Stimulated activated CD4-positive, alpha-beta T cell treated with anti-CD3 and anti-CD28 coated beads, Interleukin-15, amount 100 ng/mL, for 48 hours (primary cell): ENCODE measurements around the gene DFFB.

ENCODE experiments used
- DNase-seq, 2 donors: peaks; one replicate each; pipeline ENCODE4 v3.0.0-alpha.2; 2020; ENCODE audit warnings: low read depth in 2 of 2

The DFFB gene

DNA sequence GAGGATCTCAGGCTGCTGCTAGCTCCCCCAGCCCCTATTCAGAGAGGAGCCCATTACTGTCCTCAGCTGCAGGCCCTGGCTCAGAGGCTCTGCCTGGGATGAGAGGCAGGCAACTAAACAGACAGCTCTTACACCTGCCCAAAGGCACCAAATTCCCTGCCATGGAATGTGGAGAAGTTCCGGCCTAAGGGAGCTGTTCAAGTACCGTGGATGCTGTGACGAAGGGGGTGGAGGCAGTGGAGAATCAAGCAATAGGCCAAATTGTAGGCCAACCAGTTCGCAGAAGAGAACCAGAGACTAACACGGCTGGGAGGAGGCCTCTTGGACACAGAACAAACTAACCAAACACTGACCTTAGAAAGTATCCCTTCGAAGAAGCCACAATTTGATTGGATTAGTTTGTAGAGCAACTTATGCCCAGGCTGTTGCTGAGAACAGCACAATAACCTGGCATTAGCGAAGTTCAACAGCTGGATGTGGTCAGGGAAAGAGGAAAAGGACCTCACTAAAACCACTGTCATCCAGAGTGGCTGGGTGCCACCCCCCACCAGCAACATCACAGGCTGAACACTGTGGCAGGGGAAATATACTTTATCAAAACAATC lies 39.2 kb downstream of the DFFB start:
- DNase-seq: no peak

GRCh38 chr1:3898475-3898735 lies 41.1 kb downstream of the DFFB start:
- no peak for DNase-seq

GRCh38 chr1:3898994-3899753 lies 41.9 kb downstream of the DFFB start:
- no peak for DNase-seq

DNA sequence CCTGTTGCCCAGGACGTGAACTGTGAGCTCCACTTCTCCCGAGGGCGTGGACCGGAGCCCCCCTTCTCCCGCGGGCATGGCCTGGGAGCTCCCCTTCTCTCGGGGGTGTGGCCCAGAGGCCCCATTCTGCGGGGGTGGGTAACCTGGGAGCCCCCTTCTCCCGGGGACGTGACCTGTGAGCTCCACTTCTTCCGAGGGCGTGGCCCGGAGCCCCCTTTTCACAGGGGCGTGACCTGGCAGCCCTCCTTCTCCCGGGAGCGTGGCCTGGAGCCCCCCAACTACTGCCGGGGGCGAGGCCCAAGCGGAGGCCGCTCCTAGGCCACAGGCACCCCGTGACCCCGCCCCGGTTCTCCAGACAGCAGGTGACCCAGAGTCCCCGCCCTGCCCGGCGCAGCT lies 42.5 kb downstream of the DFFB start:
- peak in 1 of 2 donors; percentile 13 for DNase-seq

- peak; percentile 85 to 87 for DNase-seq
These were observed 43.1 kb downstream of the DFFB start, which contains the start of gene C1orf174 for GRCh38 chr1:3900150-3900968. Gene C1orf174 (minus strand): TSS chr1:3900272. CDS start chr1:3900186, 86 bp downstream.

GRCh38 chr1:3900969-3901529 lies 43.8 kb downstream of the DFFB start:
- DNase-seq: peak; percentile 80 to 86

DNA sequence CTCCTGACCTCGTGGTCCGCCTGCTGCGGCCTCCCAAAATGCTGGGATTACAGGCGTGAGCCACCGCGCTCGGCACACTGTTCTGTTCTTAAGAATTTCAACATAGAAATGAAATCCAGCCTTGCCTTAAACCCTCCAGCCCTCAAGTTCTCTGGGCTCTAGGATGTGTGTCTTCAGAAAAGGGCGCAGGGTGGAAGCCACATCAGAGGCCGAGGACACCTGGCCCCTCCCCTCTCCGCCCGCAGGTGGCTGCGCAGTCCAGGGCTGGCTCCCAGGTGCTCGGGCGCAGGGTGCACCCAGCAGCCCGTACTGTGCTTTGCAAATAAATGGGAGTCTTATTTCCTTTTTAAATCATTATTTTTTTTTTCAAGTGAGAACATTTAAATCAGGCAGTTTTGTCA lies 44.8 kb downstream of the DFFB start:
- no peak for DNase-seq

DNA sequence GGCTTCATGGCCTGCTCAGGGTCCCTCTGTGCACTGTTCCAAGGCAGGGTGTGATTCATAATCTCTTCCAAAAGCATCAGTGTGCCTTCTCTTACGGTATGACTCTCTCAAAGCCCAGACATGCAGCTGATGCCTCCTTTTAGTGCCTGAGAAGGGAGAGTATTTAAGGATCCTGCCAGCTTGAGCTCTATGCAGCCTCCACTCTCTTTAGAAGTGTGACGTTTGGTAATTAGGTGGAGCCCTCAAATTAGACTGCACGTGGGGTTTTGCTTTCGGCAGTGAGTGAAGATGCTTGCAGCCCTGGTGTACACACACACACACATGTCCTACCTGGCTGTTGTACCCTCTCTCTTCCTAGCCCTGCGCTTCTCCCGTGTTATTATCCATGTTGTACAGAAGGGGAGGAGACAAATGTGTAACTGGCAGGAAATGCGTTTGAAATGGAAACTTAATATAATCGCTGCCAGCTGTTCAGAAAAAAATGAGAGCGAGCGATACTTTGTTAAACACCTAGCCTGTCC lies 45.4 kb downstream of the DFFB start:
- no peak for DNase-seq

- no peak for DNase-seq
These were observed 46.1 kb downstream of the DFFB start for GRCh38 chr1:3903141-3904005.

DNA sequence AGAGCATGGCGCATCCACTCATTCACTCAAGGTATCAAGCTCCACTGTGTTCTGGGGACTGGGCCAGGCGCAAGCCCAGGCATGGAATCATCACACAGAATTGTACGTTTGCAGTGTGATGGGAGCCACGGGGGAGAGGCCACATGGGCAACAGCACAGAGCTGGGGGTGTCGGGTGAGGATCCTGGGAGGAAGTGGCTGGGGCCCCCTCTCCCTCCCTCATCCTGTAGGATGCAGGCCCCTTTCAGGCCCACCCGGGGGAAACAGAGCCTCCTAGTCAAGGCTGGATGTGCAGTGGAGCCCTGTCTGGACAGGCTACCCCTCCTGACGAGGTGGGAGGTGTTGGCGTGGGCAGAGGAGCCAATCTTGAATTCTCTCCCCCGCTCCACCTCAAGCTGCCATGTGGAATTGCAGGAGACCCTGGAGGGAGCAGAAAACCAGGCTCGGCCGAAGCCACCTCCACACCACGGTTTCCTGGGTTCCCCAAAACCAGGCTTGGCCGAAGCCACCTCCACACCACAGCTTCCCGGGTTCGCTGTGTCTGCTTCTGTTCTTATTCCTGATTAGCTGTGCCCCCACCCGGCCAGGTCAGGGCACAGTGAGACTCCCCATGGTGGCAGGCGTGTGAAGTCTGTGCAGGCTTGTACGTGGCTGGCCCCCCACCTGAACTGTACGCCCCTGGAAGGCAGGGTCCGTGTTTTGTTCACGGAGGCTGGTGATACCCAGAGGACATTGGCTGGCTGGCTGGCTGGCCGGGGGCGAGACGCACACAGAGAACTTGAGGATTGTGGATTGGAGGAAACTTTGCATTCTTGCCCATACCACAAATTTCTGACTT lies 46.9 kb downstream of the DFFB start:
- DNase-seq: no peak

- no peak for DNase-seq
These were observed 47.5 kb downstream of the DFFB start for GRCh38 chr1:3904843-3905185.

DNA sequence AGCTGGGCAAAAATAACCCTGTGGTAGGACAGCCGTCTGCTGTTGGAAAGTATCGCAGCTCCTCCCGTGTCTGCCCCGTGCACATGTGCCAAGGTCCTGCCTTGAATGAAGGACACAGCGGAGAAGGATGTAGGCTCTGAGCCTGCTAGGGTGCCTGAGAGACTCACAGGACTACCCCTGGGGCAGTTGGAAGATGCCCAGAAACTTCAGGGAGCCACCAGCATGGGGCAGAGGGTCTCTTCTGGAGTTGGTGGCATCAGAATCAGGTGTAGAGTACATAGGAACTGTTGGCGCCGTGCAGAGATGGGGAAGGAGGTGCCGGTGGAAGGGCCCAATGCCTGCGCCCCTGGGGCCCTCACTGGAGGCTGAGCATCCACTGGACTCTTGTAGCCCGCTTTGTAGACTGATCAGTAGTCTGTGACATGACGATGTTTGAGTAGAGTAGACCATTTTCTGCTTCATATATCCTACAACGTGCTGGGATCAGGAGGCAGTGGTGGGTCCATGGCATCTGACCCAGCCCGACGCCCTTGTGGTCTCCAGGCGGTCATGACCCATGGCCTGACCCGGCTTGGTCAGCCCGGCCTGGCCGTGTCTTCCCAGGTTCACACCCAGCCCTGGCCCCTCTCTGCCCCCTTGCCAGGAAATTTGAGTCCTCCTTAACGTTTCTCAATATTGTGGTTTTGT lies 48.1 kb downstream of the DFFB start:
- DNase-seq: no peak

- no peak for DNase-seq
These were observed 48.8 kb downstream of the DFFB start for GRCh38 chr1:3905953-3906671.

DNA sequence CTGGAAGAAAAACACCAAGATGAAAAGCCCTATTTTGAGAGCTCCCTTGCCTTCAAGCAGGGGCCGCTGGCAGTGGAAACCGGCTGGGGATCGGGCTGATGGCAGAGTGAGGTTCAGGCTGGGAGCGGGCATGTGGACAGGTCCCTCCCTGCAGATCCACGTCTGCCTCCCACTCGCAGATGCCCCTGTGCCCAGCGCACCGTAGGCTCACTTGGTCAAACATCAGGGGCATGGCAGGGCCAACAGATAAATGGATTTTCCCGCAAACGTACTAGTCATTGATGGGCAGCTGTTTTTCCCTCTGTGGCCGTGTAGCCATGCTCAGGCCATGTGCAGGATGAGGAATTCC lies 49.4 kb downstream of the DFFB start:
- no peak for DNase-seq

- peak in 1 of 2 donors; percentile 33 for DNase-seq
These were observed 49.8 kb downstream of the DFFB start for GRCh38 chr1:3907031-3907534.

- DNase-seq: no peak
These were observed 50.4 kb downstream of the DFFB start for GRCh38 chr1:3907621-3908165.

DNA sequence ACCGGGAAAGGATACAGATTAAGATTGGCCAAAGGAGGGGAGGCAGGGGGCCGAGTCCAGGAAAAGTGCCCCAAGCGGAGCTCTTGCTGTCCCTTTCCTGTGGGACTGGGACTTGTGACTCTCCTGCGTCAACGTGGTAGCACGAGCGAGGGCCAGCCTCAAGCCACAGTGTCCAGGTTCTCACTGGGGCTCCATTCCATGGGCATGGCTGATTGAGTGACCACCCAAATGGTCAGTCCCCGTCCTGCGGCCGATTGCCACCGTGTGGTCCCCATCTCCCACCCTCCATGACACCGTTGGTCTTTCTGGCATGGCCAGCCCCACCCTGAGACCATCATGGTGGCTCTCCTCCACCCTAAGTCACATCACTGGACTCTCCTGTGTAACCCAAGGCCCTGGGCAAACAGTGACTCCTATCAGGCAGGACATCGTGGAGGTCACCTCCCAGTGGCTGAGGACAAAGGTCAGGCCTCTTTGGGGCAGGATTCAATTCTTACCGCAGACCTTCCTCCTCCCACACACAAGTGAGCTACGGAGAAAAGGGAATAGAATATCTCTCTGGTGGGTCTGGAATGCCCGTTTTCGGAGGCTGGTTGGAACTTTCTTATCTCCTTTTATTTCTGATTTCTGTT lies 51.7 kb downstream of the DFFB start:
- no peak for DNase-seq

- DNase-seq: no peak
These were observed 52.3 kb downstream of the DFFB start for GRCh38 chr1:3909615-3910014.
